Measurements from ENCODE around the gene JAG1. TPM values are rescaled to one million over a fixed set of nuclear protein-coding genes. Genes with fewer than 3 reads are reported as not detected.

The JAG1 gene
- total RNA-seq, 1 donor from 2014 or later: 278 TPM

GRCh38 chr20:10646006-10646405, 27.8 kb downstream of the JAG1 start:
- no peak for FAIRE-seq
- H3K36me3 Mint-ChIP-seq (ENCODE audit: low read depth, unreplicated experiment): peaks cover 51% of the 10 kb centered on the region

GRCh38 chr20:10645205-10645570, 28.6 kb downstream of the JAG1 start:
- no peaks in the 10 kb centered on the region for H3K27me3 Mint-ChIP-seq (ENCODE audit: low read depth, unreplicated experiment)

More at GRCh38 chr20:10646006-10646405, 27.8 kb downstream of the JAG1 start:
- Mint-ChIP-seq H3K4me1 (ENCODE audit: low read depth, unreplicated experiment) (peaks cover 67% of the 10 kb centered on the region), H3K4me3 (ENCODE audit: unreplicated experiment) (no peak overlapping the region), H3K27ac (ENCODE audit: unreplicated experiment) (peak overlapping the region; percentile 75), H3K9me3 (ENCODE audit: unreplicated experiment) (no peaks in the 10 kb centered on the region), H3K27me3 (ENCODE audit: low read depth, unreplicated experiment) (no peaks in the 10 kb centered on the region)
- H3K4me3 ChIP-seq (ENCODE audit: insufficient read depth, low read depth, low read length): no peak overlapping the region
- TF ChIP-seq EZH2 (IDR thresholded peaks at IDR 0.05; ENCODE audit: insufficient read depth, low read length): no peak
- TF ChIP-seq CTCF (IDR thresholded peaks at IDR 0.05; ENCODE audit: insufficient read depth, low read depth, low read length): no peak
- H3K27me3 ChIP-seq (ENCODE audit: insufficient read depth, low read length): no peaks in the 10 kb centered on the region
- H3K27ac ChIP-seq (ENCODE audit: low read depth, low read length): no peak overlapping the region
- no peaks in the 10 kb centered on the region for H3K9me3 ChIP-seq (ENCODE audit: insufficient read depth, low read depth, low read length)
- peaks cover 65% of the 10 kb centered on the region for H3K36me3 ChIP-seq (ENCODE audit: insufficient read depth, low read length)
- H4K20me1 ChIP-seq (ENCODE audit: insufficient read depth, low read length): peaks cover 45% of the 10 kb centered on the region
- DNase-seq (ENCODE audit: low read depth): no peak
- H2AFZ ChIP-seq (ENCODE audit: low read depth, low read length): no peak overlapping the region
- no peak overlapping the region for H3K4me2 ChIP-seq (ENCODE audit: low read length)
- H3K4me1 ChIP-seq (ENCODE audit: insufficient read depth, low read length): peaks cover 35% of the 10 kb centered on the region
- no peak overlapping the region for H3K9ac ChIP-seq (ENCODE audit: low read length)
- peaks cover 12% of the 10 kb centered on the region for H3K79me2 ChIP-seq (ENCODE audit: insufficient read depth, low read length)

More at GRCh38 chr20:10645205-10645570, 28.6 kb downstream of the JAG1 start:
- Histone ChIP-seq H3K4me1 (ENCODE audit: insufficient read depth, low read length) (peaks cover 30% of the 10 kb centered on the region), H3K4me3 (ENCODE audit: insufficient read depth, low read depth, low read length) (no peak overlapping the region), H2AFZ (ENCODE audit: low read depth, low read length) (no peak overlapping the region), H3K79me2 (ENCODE audit: insufficient read depth, low read length) (peaks cover 5% of the 10 kb centered on the region), H4K20me1 (ENCODE audit: insufficient read depth, low read length) (peaks cover 45% of the 10 kb centered on the region), H3K36me3 (ENCODE audit: insufficient read depth, low read length) (peaks cover 74% of the 10 kb centered on the region), H3K27ac (ENCODE audit: low read depth, low read length) (no peak overlapping the region), H3K4me2 (ENCODE audit: low read length) (no peak overlapping the region), H3K27me3 (ENCODE audit: insufficient read depth, low read length) (no peaks in the 10 kb centered on the region), H3K9ac (ENCODE audit: low read length) (no peak overlapping the region), H3K9me3 (ENCODE audit: insufficient read depth, low read depth, low read length) (no peaks in the 10 kb centered on the region)
- H3K9me3 Mint-ChIP-seq (ENCODE audit: unreplicated experiment): no peaks in the 10 kb centered on the region
- H3K4me3 Mint-ChIP-seq (ENCODE audit: unreplicated experiment): peak overlapping the region; percentile 28
- TF ChIP-seq CTCF (IDR thresholded peaks at IDR 0.05; ENCODE audit: insufficient read depth, low read depth, low read length): no peak
- no peak for TF ChIP-seq EZH2 (IDR thresholded peaks at IDR 0.05; ENCODE audit: insufficient read depth, low read length)
- FAIRE-seq (no peak), DNase-seq (ENCODE audit: low read depth) (no peak)
- peaks cover 61% of the 10 kb centered on the region for H3K4me1 Mint-ChIP-seq (ENCODE audit: low read depth, unreplicated experiment)
- H3K27ac Mint-ChIP-seq (ENCODE audit: unreplicated experiment): peak overlapping the region; percentile 75
- peaks cover 49% of the 10 kb centered on the region for H3K36me3 Mint-ChIP-seq (ENCODE audit: low read depth, unreplicated experiment)

All from astrocyte (in vitro differentiated cells and primary cell).